NCI-H446 (cell line): ENCODE measurements around the gene MEGF11.

Experiments used
- DNase-seq, 2 experiments: peaks; one replicate each; lab custom pipeline; 2025; lab: John Stamatoyannopoulos, UW

MEGF11 gene

DNA sequence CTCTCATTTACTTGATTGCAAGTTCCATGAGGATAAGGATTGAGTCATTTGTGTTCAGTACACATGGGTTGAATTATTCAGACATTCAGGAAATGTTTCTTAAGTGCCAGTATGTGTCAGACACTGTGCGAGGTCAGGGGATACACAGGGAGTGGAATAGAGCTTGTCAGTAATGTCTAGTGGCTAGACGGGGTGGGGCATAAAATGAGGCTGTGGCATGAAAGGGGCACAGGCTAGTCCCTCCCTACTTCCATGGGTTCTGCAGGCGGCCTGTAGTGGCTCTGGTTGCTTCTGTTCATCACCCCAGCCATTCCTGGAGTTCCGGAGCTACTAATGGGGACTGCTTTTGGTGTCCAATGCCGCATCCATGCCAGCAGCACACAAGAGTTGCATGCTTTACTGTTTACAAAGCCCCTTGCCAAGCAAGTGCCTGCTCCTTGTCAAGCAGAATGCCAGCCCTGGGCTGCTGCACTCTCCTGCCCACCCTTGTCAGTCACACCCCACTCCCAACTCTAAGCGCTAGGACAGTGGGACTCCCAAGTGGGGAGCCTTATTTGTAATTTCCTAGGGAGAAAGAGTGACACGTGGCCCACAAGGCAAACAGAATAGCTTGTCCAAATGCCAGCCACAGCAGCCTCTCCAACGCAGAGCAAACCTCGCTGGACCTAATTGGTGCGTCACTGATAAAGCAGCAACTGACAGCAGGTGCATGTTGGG is 313.5 kb downstream of the MEGF11 start:
- no peak for DNase-seq

GRCh38 chr15:65938604-65939003 is 314.9 kb downstream of the MEGF11 start:
- DNase-seq: no peak

DNA sequence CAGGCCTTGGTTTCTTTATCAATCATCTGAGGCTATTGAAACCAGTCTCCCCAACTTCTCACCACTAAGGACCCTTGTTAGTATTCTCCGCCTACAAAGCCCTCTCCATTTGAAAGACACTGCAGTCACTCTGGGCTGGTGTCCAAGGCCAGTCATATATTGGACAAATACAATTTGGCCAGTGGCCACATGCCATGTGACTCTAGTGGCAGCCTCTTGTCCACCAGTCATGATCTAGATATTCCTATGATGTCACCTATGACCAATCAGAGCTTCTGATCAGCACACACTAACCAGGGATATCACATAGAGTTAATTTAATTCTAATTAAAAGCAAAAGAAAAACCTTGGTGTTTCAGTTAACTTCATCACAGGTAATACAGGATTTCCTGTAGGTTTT is 316.1 kb downstream of the MEGF11 start:
- DNase-seq: no peak

- DNase-seq: no peak
Observed at GRCh38 chr15:65937054-65937453, 316.5 kb downstream of the MEGF11 start.

DNA sequence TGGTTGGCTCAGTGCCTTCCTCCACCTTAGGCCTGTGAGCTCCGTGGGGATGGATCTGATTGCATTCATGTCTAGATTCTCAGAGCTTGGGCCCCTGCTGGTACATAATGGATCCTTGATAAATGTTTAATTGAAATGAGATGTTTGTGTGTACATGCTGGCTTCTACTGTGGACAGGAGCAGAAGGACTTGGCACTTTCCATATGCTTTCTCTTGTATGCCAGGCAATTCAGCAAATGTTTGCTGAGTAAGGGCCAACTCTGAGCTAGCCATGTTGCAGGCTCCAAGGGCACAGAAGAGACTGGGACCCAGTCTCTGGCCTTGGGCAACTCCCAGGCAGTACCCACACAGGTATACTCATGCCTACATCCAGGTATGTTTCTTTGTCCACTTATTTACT is 317.3 kb downstream of the MEGF11 start:
- DNase-seq: no peak

GRCh38 chr15:65935391-65935790 is 318.2 kb downstream of the MEGF11 start:
- DNase-seq: no peak

- no peak for DNase-seq
Observed at GRCh38 chr15:65931221-65931620, 322.3 kb downstream of the MEGF11 start.

- no peak for DNase-seq
Observed at GRCh38 chr15:65930134-65930533, 323.4 kb downstream of the MEGF11 start.

- no peak for DNase-seq
Observed at GRCh38 chr15:65929573-65929972, 324.0 kb downstream of the MEGF11 start.

DNA sequence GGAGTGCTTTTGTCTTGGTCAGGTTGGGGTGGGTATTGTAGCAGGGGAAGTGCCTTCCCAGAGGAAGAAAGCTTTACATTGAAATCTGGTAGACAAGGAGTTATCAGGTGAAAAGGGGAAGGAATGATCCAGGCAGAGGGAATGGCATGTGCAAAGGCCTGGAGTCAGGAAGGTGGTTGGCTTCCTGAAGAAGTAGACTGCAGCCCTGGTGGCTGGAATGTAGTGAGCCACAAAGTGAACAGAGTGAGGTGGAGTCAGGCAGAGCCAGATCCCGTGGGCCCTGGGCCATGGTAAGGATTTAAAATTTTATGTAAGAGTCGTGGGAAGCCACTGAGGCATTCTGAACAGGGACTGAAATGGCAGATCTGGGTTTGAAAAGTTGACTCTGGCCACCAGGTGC is 326.0 kb downstream of the MEGF11 start:
- DNase-seq: no peak

GRCh38 chr15:65926899-65927298 is 326.7 kb downstream of the MEGF11 start:
- DNase-seq: no peak

- DNase-seq: no peak
Observed at GRCh38 chr15:65926459-65926858, 327.1 kb downstream of the MEGF11 start.

DNA sequence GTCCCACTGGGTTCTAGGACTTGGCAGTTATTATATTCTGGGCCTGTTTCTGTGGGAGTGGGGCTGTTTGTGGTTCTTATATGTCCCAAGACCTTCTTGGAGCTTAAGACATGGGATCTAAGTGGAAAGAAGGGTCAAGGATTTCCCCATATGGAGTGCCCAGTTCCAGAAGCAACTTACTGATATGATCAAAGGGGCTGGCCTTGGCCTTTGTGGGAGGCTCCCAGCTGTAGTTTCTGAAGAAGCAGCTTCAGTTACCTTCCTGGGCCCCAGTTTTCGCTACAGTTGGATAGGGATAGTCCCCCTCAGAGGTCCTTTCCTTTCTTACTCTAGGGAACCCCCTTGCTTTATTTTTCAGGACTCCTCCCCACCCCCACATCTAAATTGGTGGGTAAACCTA is 328.2 kb downstream of the MEGF11 start:
- no peak for DNase-seq

DNA sequence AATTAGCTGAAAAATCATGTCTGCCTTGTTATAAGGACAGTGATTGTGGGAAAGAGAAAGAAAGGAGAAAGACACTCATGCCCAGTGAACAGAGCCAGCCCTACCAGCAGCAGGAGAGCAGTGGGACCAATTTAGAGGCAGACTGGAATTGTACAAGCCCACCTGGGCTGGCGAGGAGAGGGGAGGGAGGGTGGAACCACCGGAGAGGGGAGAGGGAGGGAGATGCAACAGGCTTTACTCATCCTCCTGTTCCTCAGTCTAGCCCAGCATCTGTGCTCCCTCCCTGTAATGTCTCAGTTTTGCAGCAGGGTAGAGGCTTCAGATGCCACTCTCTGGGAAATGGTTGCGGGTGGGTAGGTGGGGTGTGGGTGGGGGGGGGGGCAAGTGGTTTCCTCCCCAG is 329.5 kb downstream of the MEGF11 start:
- no peak for DNase-seq

DNA sequence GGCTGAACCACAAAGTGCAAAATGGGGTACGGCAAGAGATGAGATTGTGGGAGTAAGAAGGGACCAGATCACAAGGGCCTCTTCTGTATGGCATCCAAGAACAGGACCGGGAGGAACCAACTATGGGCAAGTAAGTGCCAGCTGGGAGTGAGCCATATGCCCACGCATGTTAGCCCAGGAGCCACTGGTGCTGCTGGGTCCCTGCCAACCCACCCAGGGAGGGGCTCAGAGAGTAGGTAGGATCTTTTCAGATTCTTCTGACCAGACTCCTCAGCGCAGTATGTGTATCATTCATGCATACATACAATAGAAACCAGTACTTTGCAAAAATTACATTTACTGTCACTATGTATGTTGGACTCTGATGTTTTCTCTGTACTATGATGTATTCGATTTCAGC is 330.3 kb downstream of the MEGF11 start:
- DNase-seq: no peak

DNA sequence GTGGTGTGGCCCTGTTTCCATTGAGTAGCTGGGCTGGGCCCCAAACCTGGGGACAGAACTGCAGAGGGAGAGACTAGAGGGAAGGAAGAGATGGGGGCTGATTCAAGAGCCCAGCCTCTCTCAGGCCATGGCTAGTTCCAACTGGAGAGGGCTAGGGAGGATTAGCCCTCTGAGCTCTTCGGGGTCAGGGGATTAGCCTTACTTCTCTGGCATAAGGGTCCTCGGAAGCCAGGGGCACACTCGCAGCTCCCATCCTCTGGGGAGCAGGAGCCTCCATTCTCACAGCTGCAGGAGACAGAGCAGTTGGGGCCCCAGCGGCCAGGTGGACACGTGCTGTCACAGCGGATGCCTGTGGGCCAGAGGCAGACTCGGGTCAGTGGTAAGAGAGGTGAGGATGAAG is 330.9 kb downstream of the MEGF11 start:
- DNase-seq: no peak

DNA sequence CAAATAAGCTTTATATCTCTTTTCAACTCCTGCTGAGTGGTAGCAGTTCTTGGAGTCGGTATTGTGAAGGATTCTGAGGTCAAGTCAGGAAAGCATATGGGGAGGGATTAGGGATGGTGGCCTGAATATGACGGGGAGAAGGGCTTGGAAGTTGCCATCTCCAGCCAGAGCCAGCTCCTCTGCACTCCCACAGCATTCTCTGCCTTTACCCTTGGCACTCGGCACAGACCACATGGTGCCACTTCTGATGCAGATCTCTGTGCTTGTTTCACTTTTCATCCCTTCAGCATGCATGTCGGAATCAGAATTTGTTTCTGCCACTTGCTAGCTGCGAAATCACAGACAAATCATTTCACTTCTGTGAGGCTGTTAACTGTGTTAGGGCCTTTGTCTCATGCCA is 331.8 kb downstream of the MEGF11 start:
- no peak for DNase-seq

GRCh38 chr15:65920825-65921309 is 332.7 kb downstream of the MEGF11 start:
- DNase-seq: no peak

DNA sequence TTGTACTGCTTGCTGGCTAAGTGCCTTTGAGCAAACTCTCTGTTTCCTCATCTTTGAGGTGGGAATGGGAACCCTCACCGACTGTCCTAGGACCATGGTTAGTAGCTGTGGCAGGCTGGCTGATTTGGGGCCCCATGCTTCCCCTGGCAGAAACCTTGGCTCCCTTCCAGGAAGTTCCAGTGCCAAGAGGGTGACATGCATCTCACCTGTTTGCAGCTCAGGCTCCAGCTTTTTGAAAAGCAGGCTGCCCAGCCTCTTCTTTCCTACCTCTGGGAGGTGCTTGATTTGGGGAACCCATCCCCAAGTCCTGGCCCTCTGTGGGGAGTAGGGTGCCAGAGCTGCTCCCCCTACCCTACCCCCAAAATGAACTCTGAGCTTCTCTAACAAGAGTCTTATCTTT is 333.4 kb downstream of the MEGF11 start:
- DNase-seq: no peak

- DNase-seq: no peak
Observed at GRCh38 chr15:65919353-65919752, 334.2 kb downstream of the MEGF11 start.

DNA sequence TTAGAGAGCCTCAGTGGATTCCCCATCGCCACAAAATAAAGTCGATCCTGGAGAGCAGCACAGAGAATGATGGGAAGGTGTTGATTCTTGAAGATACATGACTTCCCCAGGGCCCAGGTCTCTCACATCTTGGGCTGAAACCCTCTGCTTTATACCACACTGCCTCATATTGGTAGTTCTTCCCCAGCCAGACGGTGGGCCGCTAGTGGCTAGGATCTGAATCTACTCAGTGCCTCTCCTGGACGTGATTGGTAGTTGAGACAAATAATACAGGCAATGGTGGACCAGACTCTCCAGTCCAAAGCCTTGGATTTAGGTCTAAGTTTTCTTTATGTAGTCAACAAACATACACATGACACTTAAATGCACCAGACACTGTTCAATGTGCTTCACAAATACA is 334.6 kb downstream of the MEGF11 start:
- DNase-seq: no peak

- DNase-seq: no peak
Observed at GRCh38 chr15:65918357-65918920, 335.1 kb downstream of the MEGF11 start.

DNA sequence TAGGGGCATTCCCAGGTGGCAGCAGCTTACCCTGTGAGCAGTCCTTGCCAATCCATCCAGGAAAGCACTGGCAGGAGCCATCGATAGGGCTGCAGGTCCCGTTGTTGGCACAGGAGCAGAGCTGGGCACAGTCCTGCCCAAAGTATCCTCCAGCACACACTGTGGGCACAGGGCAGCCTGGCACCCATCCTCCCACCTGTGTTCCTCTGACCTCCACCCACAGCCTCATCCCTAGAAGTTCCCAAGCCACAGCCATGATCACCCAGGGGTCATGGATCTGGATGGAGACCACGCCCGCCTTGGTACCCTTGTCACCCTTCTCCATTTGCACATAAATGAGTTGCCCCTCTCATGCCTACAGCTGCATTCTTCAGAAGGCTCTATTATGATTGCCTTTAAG is 335.6 kb downstream of the MEGF11 start:
- DNase-seq: no peak

- no peak for DNase-seq
Observed at GRCh38 chr15:65917407-65917756, 336.2 kb downstream of the MEGF11 start.
